Heart left ventricle (tissue), 16 donors: ENCODE results near the gene ANKRD39. TPM values are rescaled to one million over a fixed set of nuclear protein-coding genes. Genes with fewer than 3 reads are reported as not detected.

Experiments
- ATAC-seq, 4 donors: fragments of 200-7000 bp; cut with Tn5 transposase; one replicate each; pipeline ENCODE4 v1.9.1; 2020 to 2022; ENCODE audit warnings: moderate library complexity in 4 of 4, mild to moderate bottlenecking in 3 of 4, moderate number of reproducible peaks in 1 of 4
- DNase-seq, 5 donors: peaks; one replicate each; pipeline ENCODE4 v3.0.0-alpha.2; 2020
- H3K27ac ChIP-seq, 12 donors: fragments of 200-600 bp; sonication (generic) in 4 of 12; one replicate each; pipeline versions ENCODE4 v1.5.0 to v1.8.0; 2016 to 2022; ENCODE audit warnings: mild to moderate bottlenecking in 2 of 12
- H3K27me3 ChIP-seq, 9 donors: fragments of 200-600 bp; sonication (generic) in 2 of 9; one replicate each; pipeline versions ENCODE4 v1.5.1 to v1.8.0; 2016 to 2022; ENCODE audit warnings: mild to moderate bottlenecking in 3 of 9
- H3K36me3 ChIP-seq, 9 donors: fragments of 200-600 bp; sonication (generic) in 2 of 9; one replicate each; pipeline versions ENCODE4 v1.5.0 to v1.8.0; 2018 to 2022; ENCODE audit warnings: mild to moderate bottlenecking in 2 of 9
- H3K4me1 ChIP-seq, 12 donors: fragments of 200-600 bp; sonication (generic) in 4 of 12; one replicate each; pipeline versions ENCODE4 v1.5.0 to v1.8.0; 2016 to 2022; ENCODE audit warnings: mild to moderate bottlenecking in 3 of 12
- H3K4me3 ChIP-seq, 12 donors: fragments of 200-600 bp; sonication (generic) in 4 of 12; one replicate each; pipeline versions ENCODE4 v1.5.0 to v1.8.0; 2017 to 2022; ENCODE audit warnings: mild to moderate bottlenecking in 9 of 12, moderate library complexity in 4 of 12
- H3K9me3 ChIP-seq, 12 donors: fragments of 200-600 bp; sonication (generic) in 4 of 12; one replicate each; pipeline versions ENCODE4 v1.5.0 to v1.8.0; 2016 to 2022; ENCODE audit warnings: mild to moderate bottlenecking in 1 of 12
- POLR2A ChIP-seq, 2 donors: fragments of 450-650 bp; IDR thresholded peaks; one replicate each; pipeline ENCODE4 v1.6.1; 2017; ENCODE audit warnings: antibody characterized with exemption in 2 of 2, mild to moderate bottlenecking in 2 of 2, moderate library complexity in 2 of 2
- WGBS, 4 donors: extraction: QIAGEN DNeasy Blood & Tissue Kit in 2 of 4; methylation state at CpG; one replicate each; pipeline versions ENCODE4 v1.1.5 to v1.1.7; 2013 to 2018; 5-methylcytosine and 5-hydroxymethylcytosine counted together
- intact Hi-C, 10 donors: fragments of 100-400 bp; cut with DNase I; formaldehyde crosslinking; loops; one replicate each; pipeline versions ENCODE4 v1.11.1 to v1.14.2; 2022
- polyA plus RNA-seq, 2 donors: library from polyadenylated mRNA; stranded (reverse); fragments of 200-250 nt; gene quantifications; one replicate each; pipeline ENCODE4 v1.2.3, GENCODE V29; 2013
- total RNA-seq, 9 donors: library from RNA; depleted of rRNA in 2 of 9; stranded (reverse); fragments of >200 nt in 2 of 9; fragmentation: NEBNext Ultra II Directional in 3 of 9; extraction: Animal tissue kit (Norgen Biotek cat#: 25700) in 3 of 9; gene quantifications; one replicate each; pipeline versions ENCODE4 v1.1.0 to v1.2.4, GENCODE V29; 2016 to 2023
- TF ChIP-seq, protein P1 (sequence below), 12 donors: fragments of 200-600 bp; sonication (generic) in 4 of 12; IDR thresholded peaks; one replicate each; pipeline versions ENCODE4 v1.5.0 to v1.8.0; 2018 to 2022; ENCODE audit warnings: antibody characterized with exemption in 12 of 12, mild to moderate bottlenecking in 5 of 12
- donor health status: ischemic (EF 13 %, LVEDD 7.1; RV severe dilation, severe dysfunction).
- donor health status: healthy with polysubstance abuse.
- donor health status: DM: no; HTN: yes; CAD: no.
- donor health status: DM: no; HTN: no; CAD: no.
- donor health status: ischemic (EF 25% LVEDD 6.9; RV normal size, moderate dysfunction).
- donor health status: ischemic (EF 25% LVEDD 5.7; RV mildly dilated, moderate dysfunction).
- donor health status: healthy.
- donor health status: DM: yes; HTN: yes; CAD: no.
- donor health status: ischemic (EF 35%, LVEDD 5.7; RV mildly dilated, moderate dysfunction).
- donor health status: nonischemic (EF 11% LVEDD 7.7; RV severe dilation, severe dysfunction).
- donor health status: DM: yes; HTN: yes; CAD: no.
- donor health status: PGD.
- donor health status: ischemic (EF 29% LVEDD 5.4; RV normal size, mild dysfunction).
- donor health status: nonischemic (EF 23%, LVEDD 6.1; RV moderate dilation, normal function).

Gene ANKRD39
- total and polyA plus RNA-seq, 11 donors = 13.3 to 33.4 (median 17.5) TPM

DNA sequence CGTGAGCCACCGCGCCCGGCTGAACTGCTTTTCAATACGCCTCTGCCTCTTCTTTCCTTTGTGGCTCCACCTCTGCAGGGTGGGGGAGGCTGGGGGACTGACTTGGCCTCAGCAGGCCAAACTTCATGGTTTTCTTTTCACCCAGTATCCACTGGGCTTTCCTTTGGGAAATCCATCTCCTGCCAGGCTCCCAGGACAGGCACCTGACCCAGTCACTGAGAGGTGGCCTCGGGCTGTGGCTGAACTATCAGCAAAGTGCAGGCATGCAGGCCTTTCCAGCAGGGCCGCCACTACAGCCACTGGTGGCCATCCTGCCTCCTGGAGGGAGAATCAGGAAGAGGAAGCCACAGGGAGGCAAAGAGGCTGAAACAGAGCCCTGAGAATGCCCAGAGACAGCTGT lies 45.5 kb upstream of the ANKRD39 start:
- Histone ChIP-seq H3K36me3 (no peaks in the 10 kb centered on the region), H3K9me3 (no peaks in the 10 kb centered on the region), H3K4me3 (no peak overlapping the region), H3K27ac (peak overlapping the region in 1 of 12 donors; percentile 93), H3K4me1 (peaks cover 16 to 33% (median 24%) of the 10 kb centered on the region in 12 donors), H3K27me3 (no peaks in the 10 kb centered on the region)
- ATAC-seq = no peak
- no peak for DNase-seq
- no peak for TF ChIP-seq POLR2A (IDR thresholded peaks at IDR 0.05)
- TF ChIP-seq, protein P1, sequence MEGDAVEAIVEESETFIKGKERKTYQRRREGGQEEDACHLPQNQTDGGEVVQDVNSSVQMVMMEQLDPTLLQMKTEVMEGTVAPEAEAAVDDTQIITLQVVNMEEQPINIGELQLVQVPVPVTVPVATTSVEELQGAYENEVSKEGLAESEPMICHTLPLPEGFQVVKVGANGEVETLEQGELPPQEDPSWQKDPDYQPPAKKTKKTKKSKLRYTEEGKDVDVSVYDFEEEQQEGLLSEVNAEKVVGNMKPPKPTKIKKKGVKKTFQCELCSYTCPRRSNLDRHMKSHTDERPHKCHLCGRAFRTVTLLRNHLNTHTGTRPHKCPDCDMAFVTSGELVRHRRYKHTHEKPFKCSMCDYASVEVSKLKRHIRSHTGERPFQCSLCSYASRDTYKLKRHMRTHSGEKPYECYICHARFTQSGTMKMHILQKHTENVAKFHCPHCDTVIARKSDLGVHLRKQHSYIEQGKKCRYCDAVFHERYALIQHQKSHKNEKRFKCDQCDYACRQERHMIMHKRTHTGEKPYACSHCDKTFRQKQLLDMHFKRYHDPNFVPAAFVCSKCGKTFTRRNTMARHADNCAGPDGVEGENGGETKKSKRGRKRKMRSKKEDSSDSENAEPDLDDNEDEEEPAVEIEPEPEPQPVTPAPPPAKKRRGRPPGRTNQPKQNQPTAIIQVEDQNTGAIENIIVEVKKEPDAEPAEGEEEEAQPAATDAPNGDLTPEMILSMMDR (IDR thresholded peaks at IDR 0.05) = no peak
- WGBS, 4 donors = 86 to 92% (median 87%) methylated on average over 7 of the region's 7 CpGs
- intact Hi-C loops = loop anchor here in 1 of 10 donors (10.0 kb wide), 1 partner anchor 49 kb away; the partner anchor contains the start of gene ANKRD39

GRCh38 chr2:96900237-96900636 lies 42.4 kb upstream of the ANKRD39 start:
- TF ChIP-seq, protein P1 (IDR thresholded peaks at IDR 0.05) = no peak
- TF ChIP-seq POLR2A (IDR thresholded peaks at IDR 0.05) = no peak
- 89 to 93% (median 91%) methylated on average over 10 of the region's 10 CpGs for WGBS, 4 donors
- no peaks in the 10 kb centered on the region for H3K9me3 ChIP-seq
- ATAC-seq (no peak), DNase-seq (no peak)
- no peaks in the 10 kb centered on the region for H3K36me3 ChIP-seq
- no peak overlapping the region for H3K27ac ChIP-seq
- H3K4me3 ChIP-seq = no peak overlapping the region
- peaks cover 0 to 12% (median 4%) of the 10 kb centered on the region in 12 donors for H3K4me1 ChIP-seq
- intact Hi-C loops = loop anchor here in 1 of 10 donors (10.0 kb wide), 1 partner anchor 45 kb away; the partner anchor contains the start of gene ANKRD39
- no peaks in the 10 kb centered on the region for H3K27me3 ChIP-seq

DNA sequence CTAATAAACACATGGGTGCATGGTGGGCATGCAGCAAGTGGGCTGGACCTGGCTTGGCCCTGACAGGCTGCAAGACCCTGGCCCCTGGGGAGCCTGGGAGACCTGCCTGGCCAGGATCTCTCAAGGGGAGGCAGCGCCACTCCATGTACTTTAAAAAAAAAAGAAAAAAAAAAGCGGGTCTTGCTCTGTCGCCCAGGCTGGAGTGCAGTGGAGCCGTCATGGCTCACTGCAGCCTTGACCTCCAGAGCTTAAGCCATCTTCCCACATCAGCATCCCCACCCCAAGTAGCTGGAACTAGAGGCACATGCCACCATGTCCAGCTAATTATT lies 41.6 kb upstream of the ANKRD39 start:
- Histone ChIP-seq H3K4me1 (peaks cover 0 to 14% (median 5%) of the 10 kb centered on the region in 12 donors), H3K27me3 (no peaks in the 10 kb centered on the region), H3K36me3 (no peaks in the 10 kb centered on the region), H3K9me3 (no peaks in the 10 kb centered on the region), H3K4me3 (no peak overlapping the region), H3K27ac (no peak overlapping the region)
- 81 to 89% (median 88%) methylated on average over 4 of the region's 4 CpGs for WGBS, 4 donors
- TF ChIP-seq POLR2A (IDR thresholded peaks at IDR 0.05) = no peak
- TF ChIP-seq, protein P1 (IDR thresholded peaks at IDR 0.05) = no peak
- ATAC-seq (no peak), DNase-seq (no peak)
- intact Hi-C loops = no loop called here

GRCh38 chr2:96898641-96899412 lies 41.0 kb upstream of the ANKRD39 start:
- no peak for TF ChIP-seq POLR2A (IDR thresholded peaks at IDR 0.05)
- TF ChIP-seq, protein P1 (IDR thresholded peaks at IDR 0.05) = no peak
- no peaks in the 10 kb centered on the region for H3K27me3 ChIP-seq
- H3K4me1 ChIP-seq = peaks cover 0 to 14% (median 5%) of the 10 kb centered on the region in 12 donors
- WGBS, 4 donors = 80 to 86% (median 81%) methylated on average over 11 of the region's 11 CpGs
- no peaks in the 10 kb centered on the region for H3K9me3 ChIP-seq
- DNase-seq (no peak), ATAC-seq (peak in 2 of 4 donors; percentile 6 to 52)
- H3K4me3 ChIP-seq = no peak overlapping the region
- no peaks in the 10 kb centered on the region for H3K36me3 ChIP-seq
- intact Hi-C loops = no loop called here
- H3K27ac ChIP-seq = no peak overlapping the region
